Measurements from ENCODE around the gene KHSRP. TPM values are rescaled to one million over a fixed set of nuclear protein-coding genes. Genes with fewer than 3 reads are reported as not detected.
A peak's percentile ranks its signal among the peaks of the same experiment; 100 is the strongest.
"Not testable (repeated sequence)": the region's sequence is repeated elsewhere in the genome, so short reads cannot be mapped to it uniquely, and the experiment has no call there.

Gene KHSRP
- total and polyA plus RNA-seq, 2 donors = 85.5 to 167 TPM

GRCh38 chr19:6402058-6402457 is 22.6 kb downstream of the KHSRP start:
- 93% methylated on average over 10 of the region's 10 CpGs for WGBS
- H3K4me1 ChIP-seq (ENCODE audit: insufficient read depth) = no peaks in the 10 kb centered on the region
- no peaks in the 10 kb centered on the region for H3K36me3 ChIP-seq (ENCODE audit: insufficient read depth)
- no peak overlapping the region for H3K27ac ChIP-seq (ENCODE audit: low read depth)
- no peak overlapping the region for H3K4me3 ChIP-seq (ENCODE audit: low read depth, low read length)
- DNase-seq (ENCODE audit: extremely low spot score) = no peak

- H3K4me3 ChIP-seq (ENCODE audit: low read depth, low read length); H3K27ac ChIP-seq (ENCODE audit: low read depth); H3K36me3 ChIP-seq (ENCODE audit: insufficient read depth); H3K4me1 ChIP-seq (ENCODE audit: insufficient read depth); DNase-seq (ENCODE audit: extremely low spot score): not testable (repeated sequence)
- 94% methylated on average over 23 of the region's 23 CpGs for WGBS
These were observed 24.3 kb downstream of the KHSRP start for GRCh38 chr19:6400062-6400944.

GRCh38 chr19:6396305-6396704 is 28.3 kb downstream of the KHSRP start:
- no peaks in the 10 kb centered on the region for H3K4me1 ChIP-seq (ENCODE audit: insufficient read depth)
- WGBS = 91% methylated on average over 12 of the region's 12 CpGs
- DNase-seq (ENCODE audit: extremely low spot score) = no peak
- H3K27ac ChIP-seq (ENCODE audit: low read depth) = no peak overlapping the region
- H3K4me3 ChIP-seq (ENCODE audit: low read depth, low read length) = no peak overlapping the region
- H3K36me3 ChIP-seq (ENCODE audit: insufficient read depth) = no peaks in the 10 kb centered on the region

GRCh38 chr19:6394831-6395230 is 29.8 kb downstream of the KHSRP start:
- 90% methylated on average over 3 of the region's 3 CpGs for WGBS
- H3K27ac ChIP-seq (ENCODE audit: low read depth) = no peak overlapping the region
- H3K4me1 ChIP-seq (ENCODE audit: insufficient read depth) = no peaks in the 10 kb centered on the region
- no peak for DNase-seq (ENCODE audit: extremely low spot score)
- H3K4me3 ChIP-seq (ENCODE audit: low read depth, low read length) = no peak overlapping the region
- H3K36me3 ChIP-seq (ENCODE audit: insufficient read depth) = no peaks in the 10 kb centered on the region

DNA sequence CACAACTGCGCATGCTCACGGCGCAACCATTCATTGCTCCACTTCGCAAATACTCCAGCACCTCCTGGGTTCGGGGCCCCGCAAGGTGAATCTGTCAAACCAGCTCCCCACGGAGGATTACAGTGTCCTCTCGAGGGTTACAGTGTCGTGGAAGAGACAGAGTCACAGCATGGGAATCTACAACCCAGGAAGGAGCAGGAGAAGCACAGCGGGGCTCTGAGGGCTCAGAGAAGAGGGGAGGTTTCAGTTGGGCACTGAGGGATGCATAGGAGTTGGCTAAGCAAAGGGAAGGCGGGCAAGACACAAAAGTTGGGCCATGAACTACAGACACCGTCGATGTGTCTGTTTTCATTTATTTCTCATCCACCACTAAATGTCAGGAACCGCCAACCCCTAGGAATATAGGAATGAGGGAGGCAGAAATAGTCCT is 30.6 kb downstream of the KHSRP start:
- Histone ChIP-seq H3K4me1 (ENCODE audit: insufficient read depth) (no peaks in the 10 kb centered on the region), H3K27ac (ENCODE audit: low read depth) (peak overlapping the region; percentile 94), H3K4me3 (ENCODE audit: low read depth, low read length) (peak overlapping the region; percentile 73), H3K36me3 (ENCODE audit: insufficient read depth) (no peaks in the 10 kb centered on the region)
- DNase-seq (ENCODE audit: extremely low spot score) = no peak
- WGBS = 25% methylated on average over 14 of the region's 14 CpGs

GRCh38 chr19:6393074-6393982 is 31.3 kb downstream of the KHSRP start, which contains the start of gene GTF2F1:
Gene GTF2F1, minus strand, starts transcription at chr19:6393164. Its CDS starts 169 bp downstream, at chr19:6392995.
- H3K4me3 ChIP-seq (ENCODE audit: low read depth, low read length) = peak within 1 kb of the TSS; percentile 73
- WGBS = under 1% methylated on average over 69 of the region's 69 CpGs

DNA sequence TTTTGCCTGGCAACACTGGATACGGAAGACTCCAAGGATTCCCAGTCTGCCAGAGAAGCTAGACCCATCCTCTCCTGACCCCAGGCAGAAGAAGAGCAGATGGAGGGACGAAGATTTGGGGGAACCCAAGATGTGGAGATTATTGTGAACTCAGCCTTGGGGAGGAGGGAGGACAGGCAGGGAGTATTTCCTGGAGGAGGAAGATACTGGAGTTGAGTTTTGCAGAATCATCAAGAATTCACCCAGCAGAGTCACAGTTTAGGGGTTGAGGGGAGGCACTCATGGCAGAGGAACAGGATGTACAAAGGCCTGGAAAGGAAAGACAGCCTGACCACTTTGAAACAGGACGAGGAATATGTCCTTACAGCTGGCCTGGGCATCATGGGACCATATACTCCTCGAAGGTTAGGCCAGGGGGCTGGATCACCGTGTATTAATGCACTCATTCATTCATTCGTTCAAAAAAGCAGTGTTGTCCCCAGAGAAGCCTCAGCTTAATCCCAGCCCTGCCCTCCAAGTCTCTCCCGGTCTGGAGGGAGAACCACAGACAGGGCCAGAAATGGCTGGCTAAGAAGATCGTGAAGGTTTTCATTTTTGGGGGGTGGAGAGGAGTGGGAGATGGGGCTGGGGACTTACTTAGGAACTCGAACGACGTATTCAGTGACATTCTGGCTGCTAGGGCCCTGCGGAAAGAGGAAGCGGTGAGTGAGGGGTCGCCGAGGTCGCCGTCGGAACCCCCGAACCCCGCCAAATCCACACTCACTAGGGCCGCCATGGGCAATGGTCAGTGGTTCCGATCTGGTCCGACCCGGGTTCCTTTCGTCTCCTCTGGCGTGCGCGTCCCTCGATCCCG is 32.2 kb downstream of the KHSRP start:
- no peak for DNase-seq (ENCODE audit: extremely low spot score)
- H3K36me3 ChIP-seq (ENCODE audit: insufficient read depth) = no peaks in the 10 kb centered on the region
- WGBS = 7% methylated on average over 30 of the region's 30 CpGs

More at GRCh38 chr19:6393074-6393982, 31.3 kb downstream of the KHSRP start, which contains the start of gene GTF2F1:
- DNase-seq (ENCODE audit: extremely low spot score) = peak; percentile 98
- Histone ChIP-seq H3K36me3 (ENCODE audit: insufficient read depth) (no peaks in the 10 kb centered on the region), H3K27ac (ENCODE audit: low read depth) (peak within 1 kb of the TSS; percentile 94), H3K4me1 (ENCODE audit: insufficient read depth) (no peaks in the 10 kb centered on the region)

GRCh38 chr19:6387372-6387771 is 37.2 kb downstream of the KHSRP start:
- DNase-seq (ENCODE audit: extremely low spot score) = no peak
- no peak overlapping the region for H3K4me3 ChIP-seq (ENCODE audit: low read depth, low read length)
- H3K27ac ChIP-seq (ENCODE audit: low read depth) = no peak overlapping the region
- H3K4me1 ChIP-seq (ENCODE audit: insufficient read depth) = no peaks in the 10 kb centered on the region
- H3K36me3 ChIP-seq (ENCODE audit: insufficient read depth) = peaks cover 10% of the 10 kb centered on the region
- 93% methylated on average over 19 of the region's 19 CpGs for WGBS

More for the DNA sequence above, 32.2 kb downstream of the KHSRP start:
- Histone ChIP-seq H3K4me1 (ENCODE audit: insufficient read depth) (no peaks in the 10 kb centered on the region), H3K4me3 (ENCODE audit: low read depth, low read length) (peak overlapping the region; percentile 73), H3K27ac (ENCODE audit: low read depth) (peak overlapping the region; percentile 78)

DNA sequence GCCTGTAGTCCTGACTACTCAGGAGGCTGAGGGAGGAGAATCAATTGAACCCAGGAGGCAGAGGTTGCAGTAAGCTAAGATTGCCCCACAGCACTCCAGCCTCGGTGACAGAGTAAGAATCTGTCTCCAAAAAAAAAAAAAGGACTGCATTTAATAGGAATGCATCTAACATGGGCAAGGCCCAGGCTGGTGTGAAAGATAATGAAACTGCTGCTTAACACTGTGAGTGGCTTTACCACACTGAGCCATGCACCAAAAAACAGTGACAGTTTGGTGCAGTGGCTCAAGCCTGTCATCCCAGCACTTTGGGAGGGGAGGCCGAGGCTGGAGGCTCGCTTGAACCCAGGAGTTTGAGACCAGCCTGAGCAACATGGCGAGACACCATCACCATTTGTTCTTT is 40.2 kb downstream of the KHSRP start:
- WGBS = 96% methylated on average over 4 of the region's 4 CpGs
- DNase-seq (ENCODE audit: extremely low spot score) = no peak
- Histone ChIP-seq H3K4me1 (ENCODE audit: insufficient read depth) (no peaks in the 10 kb centered on the region), H3K36me3 (ENCODE audit: insufficient read depth) (peaks cover 16% of the 10 kb centered on the region), H3K27ac (ENCODE audit: low read depth) (no peak overlapping the region), H3K4me3 (ENCODE audit: low read depth, low read length) (no peak overlapping the region)

DNA sequence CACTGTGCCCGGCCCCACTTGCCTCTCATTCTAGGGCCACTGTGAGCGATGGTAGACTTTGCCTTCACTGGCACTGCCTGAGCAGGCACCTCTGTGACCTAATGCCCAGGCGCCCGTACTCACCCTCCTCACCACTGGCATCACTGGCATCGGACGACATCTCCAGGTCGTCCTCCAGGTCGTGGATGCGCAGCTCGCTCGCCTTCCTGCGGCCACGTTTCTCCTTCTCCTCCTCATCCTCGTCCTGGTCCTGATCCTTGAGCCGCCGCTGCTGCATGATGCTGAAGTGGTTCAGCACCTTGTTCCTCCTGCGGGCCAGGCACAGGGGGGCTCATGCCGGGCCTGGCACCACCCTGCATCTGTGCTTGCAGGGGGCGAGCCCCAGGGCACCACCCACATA is 41.4 kb downstream of the KHSRP start:
- DNase-seq (ENCODE audit: extremely low spot score) = no peak
- H3K36me3 ChIP-seq (ENCODE audit: insufficient read depth) = peaks cover 16% of the 10 kb centered on the region
- H3K27ac ChIP-seq (ENCODE audit: low read depth) = no peak overlapping the region
- no peaks in the 10 kb centered on the region for H3K4me1 ChIP-seq (ENCODE audit: insufficient read depth)
- WGBS = 95% methylated on average over 19 of the region's 19 CpGs
- H3K4me3 ChIP-seq (ENCODE audit: low read depth, low read length) = no peak overlapping the region

GRCh38 chr19:6381030-6381750 is 43.4 kb downstream of the KHSRP start:
- WGBS = 95% methylated on average over 40 of the region's 40 CpGs
- H3K4me3 ChIP-seq (ENCODE audit: low read depth, low read length) = no peak overlapping the region
- H3K4me1 ChIP-seq (ENCODE audit: insufficient read depth) = no peaks in the 10 kb centered on the region
- no peak overlapping the region for H3K27ac ChIP-seq (ENCODE audit: low read depth)
- H3K36me3 ChIP-seq (ENCODE audit: insufficient read depth) = peaks cover 13% of the 10 kb centered on the region
- no peak for DNase-seq (ENCODE audit: extremely low spot score)

GRCh38 chr19:6379744-6380143 is 44.9 kb downstream of the KHSRP start:
- Histone ChIP-seq H3K36me3 (ENCODE audit: insufficient read depth) (peaks cover 11% of the 10 kb centered on the region), H3K4me3 (ENCODE audit: low read depth, low read length) (no peak overlapping the region), H3K27ac (ENCODE audit: low read depth) (no peak overlapping the region), H3K4me1 (ENCODE audit: insufficient read depth) (no peaks in the 10 kb centered on the region)
- over 99% methylated on average over 3 of the region's 3 CpGs for WGBS
- no peak for DNase-seq (ENCODE audit: extremely low spot score)

All from urinary bladder (tissue), 4 donors.